PC-9 (cell line): ENCODE results near the gene SMG9. TPM values are rescaled to one million over a fixed set of nuclear protein-coding genes. Genes with fewer than 3 reads are reported as not detected.

Experiments
- BruUV-seq: library from RNA; stranded (reverse); fragments of 400-500 nt; replicated peaks from 2 replicates; lab custom pipeline; 2021; lab: Mats Ljungman, UMichigan
- CTCF ChIA-PET: fragments of 300-600 bp; sonication (Branson Sonifier 250); formaldehyde crosslinking; loops from one replicate; lab custom pipeline; 2022; ENCODE audit warnings: antibody characterized with exemption; lab: Charles Lee
- POLR2A ChIA-PET: fragments of 300-600 bp; sonication (Branson Sonifier 250); formaldehyde crosslinking; loops from one replicate; lab custom pipeline; 2022; ENCODE audit warnings: antibody characterized with exemption; ENCODE audit not compliant: unreplicated experiment; lab: Charles Lee
- DNase-seq, 2 experiments: peaks; one replicate each; pipeline versions ENCODE4 v3.0.0 to v3.0.0-alpha.2; 2015 to 2022; ENCODE audit warnings: mixed read lengths in 1 of 2
- H2AFZ ChIP-seq: fragments of 200-600 bp; sonication (generic); 2 replicates; pipeline ENCODE4 v1.8.1; 2017; ENCODE audit warnings: antibody characterized with exemption
- H3F3A ChIP-seq: fragments of 200-600 bp; sonication (generic); 2 replicates; pipeline ENCODE4 v1.8.1; 2017; ENCODE audit warnings: antibody characterized with exemption, mild to moderate bottlenecking, low read depth; ENCODE audit not compliant: insufficient read depth
- H3K27ac ChIP-seq: fragments of 200-600 bp; sonication (generic); 2 replicates; pipeline ENCODE4 v1.6.1; 2016; ENCODE audit warnings: mixed run types
- H3K27me3 ChIP-seq: fragments of 200-600 bp; sonication (generic); 2 replicates; pipeline ENCODE4 v1.6.1; 2016; ENCODE audit warnings: low read depth, mixed run types; ENCODE audit not compliant: insufficient read depth
- H3K36me3 ChIP-seq: fragments of 200-600 bp; sonication (generic); 2 replicates; pipeline ENCODE4 v1.6.1; 2016; ENCODE audit warnings: low read depth, mixed run types
- H3K4me1 ChIP-seq: fragments of 200-600 bp; sonication (generic); replicated peaks from 2 replicates; pipeline ENCODE4 v1.6.1; 2016; ENCODE audit warnings: mixed run types; ENCODE audit not compliant: insufficient read depth
- H3K4me2 ChIP-seq: fragments of 200-600 bp; sonication (generic); 2 replicates; pipeline ENCODE4 v1.6.1; 2017; ENCODE audit warnings: mixed run types
- H3K4me3 ChIP-seq: fragments of 200-600 bp; sonication (generic); 2 replicates; pipeline ENCODE4 v1.6.1; 2016; ENCODE audit warnings: mixed run types
- H3K79me2 ChIP-seq: fragments of 200-600 bp; sonication (generic); 2 replicates; pipeline ENCODE4 v1.6.1; 2017; ENCODE audit warnings: low read depth, mixed run types
- H3K9me2 ChIP-seq: fragments of 200-600 bp; sonication (generic); 2 replicates; pipeline ENCODE4 v1.8.1; 2017; ENCODE audit warnings: mild to moderate bottlenecking; ENCODE audit not compliant: insufficient read depth
- H3K9me3 ChIP-seq: fragments of 200-600 bp; sonication (generic); 2 replicates; pipeline ENCODE4 v1.8.1; 2016; ENCODE audit warnings: low read depth; ENCODE audit not compliant: insufficient read depth
- H4K20me1 ChIP-seq: fragments of 200-600 bp; sonication (generic); 2 replicates; pipeline ENCODE4 v1.8.1; 2017; ENCODE audit not compliant: insufficient read depth
- CTCF ChIP-seq: fragments of 200-600 bp; sonication (generic); conservative IDR thresholded peaks from 2 replicates; pipeline ENCODE4 v1.6.1; 2017; ENCODE audit warnings: mixed run types, antibody characterized with exemption, mild to moderate bottlenecking, moderate library complexity
- EZH2 ChIP-seq: fragments of 200-600 bp; sonication (generic); IDR thresholded peaks from 2 replicates; pipeline ENCODE4 v1.8.0; 2017; ENCODE audit warnings: antibody characterized with exemption, low read depth
- intact Hi-C: fragments of 100-400 bp; cut with micrococcal nuclease; formaldehyde crosslinking; loops from one replicate; pipeline ENCODE4 v1.10.0; 2022; ENCODE audit not compliant: unreplicated experiment
- total RNA-seq: library from RNA; stranded (reverse); gene quantifications from 2 replicates; pipeline ENCODE4 v1.2.3, GENCODE V29; 2021

SMG9 gene
- total RNA-seq, 1 experiment from 2014 or later: 76.8 TPM

GRCh38 chr19:43778651-43779050, 23.9 kb upstream of the SMG9 start:
- Histone ChIP-seq H3F3A (peaks cover 58% of the 10 kb centered on the region), H2AFZ (no peak overlapping the region), H3K27me3 (no peaks in the 10 kb centered on the region), H3K27ac (peak overlapping the region; percentile 88), H4K20me1 (no peaks in the 10 kb centered on the region), H3K79me2 (peaks cover 75% of the 10 kb centered on the region), H3K4me2 (peak overlapping the region; percentile 83), H3K36me3 (peaks cover 13% of the 10 kb centered on the region), H3K4me1 (peaks cover 52% of the 10 kb centered on the region), H3K9me3 (no peaks in the 10 kb centered on the region), H3K4me3 (peak overlapping the region; percentile 62), H3K9me2 (no peaks in the 10 kb centered on the region)
- intact Hi-C loops: loop anchor here (1.0 kb wide), 1 partner anchor 24 kb away; the partner anchor contains the start of gene SMG9
- DNase-seq: no peak
- CTCF ChIA-PET: interaction anchor here (0.5 to 1.0 kb wide), 3 partner anchors 11 to 121 kb away, joined by 3 to 8 read pairs (median 3); no protein-coding TSS in a partner anchor
- TSS peak; percentile 24 for BruUV-seq
- POLR2A ChIA-PET: interaction anchor here (0.7 to 1.1 kb wide), 2 partner anchors 21 to 110 kb away, joined by 4 to 5 read pairs; no protein-coding TSS in a partner anchor
- TF ChIP-seq EZH2 (no peak), CTCF (no peak)

GRCh38 chr19:43777163-43777695, 22.5 kb upstream of the SMG9 start:
- H3K36me3 ChIP-seq: peaks cover 27% of the 10 kb centered on the region
- DNase-seq: peak; percentile 74 to 79
- H3K9me2 ChIP-seq: no peaks in the 10 kb centered on the region
- no peaks in the 10 kb centered on the region for H3K9me3 ChIP-seq
- no TSS peak for BruUV-seq
- H4K20me1 ChIP-seq: peaks cover 10% of the 10 kb centered on the region
- no peaks in the 10 kb centered on the region for H3K27me3 ChIP-seq
- H3K79me2 ChIP-seq: peaks cover 88% of the 10 kb centered on the region
- peak overlapping the region; percentile 88 for H3K27ac ChIP-seq
- H2AFZ ChIP-seq: no peak overlapping the region
- peaks cover 56% of the 10 kb centered on the region for H3F3A ChIP-seq
- H3K4me3 ChIP-seq: peak overlapping the region; percentile 62; the same call in 1 of the 2 replicates
- peaks cover 42% of the 10 kb centered on the region for H3K4me1 ChIP-seq
- POLR2A ChIA-PET: interaction anchor here (0.7 to 1.5 kb wide), 3 partner anchors 12 to 322 kb away, joined by 5 to 19 read pairs (median 5); no protein-coding TSS in a partner anchor
- H3K4me2 ChIP-seq: peak overlapping the region; percentile 83
- TF ChIP-seq EZH2: no peak
- no peak for TF ChIP-seq CTCF
- intact Hi-C loops: loop anchor here (1.0 kb wide), 1 partner anchor 12 kb away; no protein-coding TSS in a partner anchor
- CTCF ChIA-PET: interaction anchor here (0.6 to 1.6 kb wide), 5 partner anchors 11 to 109 kb away, joined by 3 to 18 read pairs (median 4); no protein-coding TSS in a partner anchor

- Histone ChIP-seq H3F3A (peaks cover 56% of the 10 kb centered on the region), H4K20me1 (peaks cover 10% of the 10 kb centered on the region), H2AFZ (no peak overlapping the region), H3K27me3 (no peaks in the 10 kb centered on the region), H3K9me2 (no peaks in the 10 kb centered on the region), H3K27ac (no peak overlapping the region), H3K36me3 (peaks cover 34% of the 10 kb centered on the region), H3K4me1 (peaks cover 36% of the 10 kb centered on the region), H3K4me3 (no peak overlapping the region), H3K4me2 (no peak overlapping the region), H3K79me2 (peaks cover 83% of the 10 kb centered on the region), H3K9me3 (no peaks in the 10 kb centered on the region)
- CTCF ChIA-PET: interaction anchor here (0.6 kb wide), 1 partner anchor 31 kb away, joined by 3 read pairs; no protein-coding TSS in a partner anchor
- POLR2A ChIA-PET: no interaction called here
- peak in 1 of 2 experiments; percentile 46 for DNase-seq
- BruUV-seq: no TSS peak
- intact Hi-C loops: no loop called here
- no peak for TF ChIP-seq EZH2
- TF ChIP-seq CTCF: no peak
These were observed 21.5 kb upstream of the SMG9 start for GRCh38 chr19:43776286-43776685.
